Adrenal gland (tissue), 12 donors: ENCODE results near the gene MAEA. TPM values are rescaled to one million over a fixed set of nuclear protein-coding genes. Genes with fewer than 3 reads are reported as not detected.

ENCODE experiments used
- DNase-seq, 7 donors: peaks; one replicate each; pipeline ENCODE4 v3.0.0-alpha.2; 2019 to 2020
- H3K27ac ChIP-seq, 5 donors: fragments of 200-600 bp; sonication (generic) in 4 of 5; 1 replicate in 3 of 5; 2 replicates in 2 of 5; pipeline versions ENCODE4 v1.5.1 to v1.8.0; 2016 to 2020; ENCODE audit warnings: mild to moderate bottlenecking in 1 of 5
- H3K27me3 ChIP-seq: fragments of 200-600 bp; 2 replicates; pipeline ENCODE4 v1.8.0; 2021
- H3K36me3 ChIP-seq, 2 donors: fragments of 200-600 bp; replicated peaks in 1 of 2; 1 replicate in 1 of 2; 2 replicates in 1 of 2; pipeline versions ENCODE4 v1.5.1 to v1.8.0; 2018 to 2022
- H3K4me1 ChIP-seq, 2 donors: fragments of 200-600 bp; replicated peaks in 1 of 2; 1 replicate in 1 of 2; 2 replicates in 1 of 2; pipeline versions ENCODE4 v1.5.1 to v1.8.0; 2018 to 2021
- H3K4me3 ChIP-seq, 4 donors: fragments of 200-600 bp; sonication (generic) in 3 of 4; one replicate each; pipeline ENCODE4 v1.5.1; 2016 to 2018
- H3K9me3 ChIP-seq, 3 donors: fragments of 200-600 bp; sonication (generic) in 1 of 3; replicated peaks in 1 of 3; 1 replicate in 2 of 3; 2 replicates in 1 of 3; pipeline versions ENCODE4 v1.5.1 to v1.8.0; 2016 to 2021
- CTCF ChIP-seq, 6 experiments: fragments of 450-650 bp in 4 of 6; fragments of 200-600 bp in 2 of 6; sonication (generic) in 1 of 6; IDR thresholded peaks; 1 replicate in 5 of 6; 2 replicates in 1 of 6; pipeline versions ENCODE4 v1.5.1 to v1.8.0; 2016 to 2021; ENCODE audit warnings: antibody characterized with exemption in 6 of 6, mild to moderate bottlenecking in 2 of 6, moderate library complexity in 1 of 6
- POLR2A ChIP-seq, 2 donors: fragments of 450-650 bp; IDR thresholded peaks; one replicate each; pipeline ENCODE4 v1.6.1; 2017; ENCODE audit warnings: antibody characterized with exemption in 2 of 2, mild to moderate bottlenecking in 2 of 2, moderate library complexity in 1 of 2
- WGBS, 4 donors: extraction: QIAGEN DNeasy Blood & Tissue Kit in 2 of 4; methylation state at CpG; one replicate each; pipeline versions ENCODE4 v1.1.5 to v1.1.7; 2013 to 2017; 5-methylcytosine and 5-hydroxymethylcytosine counted together
- intact Hi-C, 2 donors: fragments of 100-400 bp; cut with DNase I; formaldehyde crosslinking; loops; one replicate each; pipeline versions ENCODE4 v1.14.1 to v1.15.0; 2022 to 2023
- polyA plus RNA-seq, 3 donors: library from polyadenylated mRNA; stranded (reverse); fragments of 200-250 nt in 2 of 3; fragments of 350-450 nt in 1 of 3; fragmentation: Illumina TruSeq in 1 of 3; extraction: RNeasy Lipid Tissue Mini Kit (QIAGEN cat#74804) in 1 of 3; gene quantifications; one replicate each; pipeline ENCODE4 v1.2.3, GENCODE V29; 2013 to 2014
- total RNA-seq, 9 donors: library from RNA; depleted of rRNA in 4 of 9; stranded (reverse); fragments of >200 nt in 4 of 9; fragments of 120-200 nt in 1 of 9; fragmentation: NEBNext Ultra II Directional in 1 of 9; extraction: Animal tissue kit (Norgen Biotek cat#: 25700) in 1 of 9; gene quantifications; one replicate each; pipeline versions ENCODE4 v1.1.0 to v1.2.4, GENCODE V29; 2013 to 2023
- donor health status: healthy with polysubstance abuse.
- donor health status: Bipolar disorder and iron deficiency.
- donor health status: DM: yes; HTN: yes; CAD: no.
- donor health status: DM: no; HTN: no; CAD: no.
- donor health status: DM: no; HTN: no; CAD: no.
- donor health status: DM: yes; HTN: yes; CAD: no.

The MAEA gene
- total and polyA plus RNA-seq, 12 donors = 35.6 to 103 (median 75.1) TPM

GRCh38 chr4:1367230-1367935 lies 77.7 kb downstream of the MAEA start:
- 91 to 96% (median 95%) methylated on average over 4 to 17 of the region's 17 CpGs for WGBS, 4 donors
- no peaks in the 10 kb centered on the region for H3K9me3 ChIP-seq
- H3K36me3 ChIP-seq = peaks cover 0 to 5% of the 10 kb centered on the region in 2 donors
- TF ChIP-seq CTCF (IDR thresholded peaks at IDR 0.05) (no peak), POLR2A (IDR thresholded peaks at IDR 0.05) (no peak)
- peak in 3 of 7 donors; percentile 3 to 10 (median 5) for DNase-seq
- intact Hi-C loops = loop anchor here in 1 of 2 donors (5.0 kb wide), 1 partner anchor 150 kb away; no protein-coding TSS in a partner anchor
- no peak overlapping the region for H3K4me3 ChIP-seq
- H3K4me1 ChIP-seq = no peaks in the 10 kb centered on the region
- no peak overlapping the region for H3K27ac ChIP-seq
- H3K27me3 ChIP-seq = no peaks in the 10 kb centered on the region

DNA sequence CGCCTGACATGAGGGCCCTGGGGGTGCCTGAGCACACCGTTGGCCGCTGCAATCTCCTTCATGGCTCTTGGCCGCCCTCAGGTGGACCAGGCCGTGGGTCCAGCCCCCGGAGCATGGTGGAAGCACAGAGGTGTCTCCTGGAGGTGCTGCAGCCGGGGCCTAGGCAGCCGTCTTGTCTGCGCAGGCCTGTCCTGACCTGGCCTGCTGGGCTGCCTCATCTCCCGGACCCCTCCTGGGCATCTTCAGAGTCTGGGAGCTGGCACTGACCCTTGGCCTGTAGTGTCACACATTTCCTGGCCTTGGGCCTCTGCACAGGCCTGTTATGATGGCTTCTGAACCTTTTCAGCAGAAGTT lies 78.2 kb downstream of the MAEA start:
- Histone ChIP-seq H3K36me3 (peaks cover 0 to 5% of the 10 kb centered on the region in 2 donors), H3K9me3 (no peaks in the 10 kb centered on the region), H3K4me3 (no peak overlapping the region), H3K27me3 (no peaks in the 10 kb centered on the region), H3K4me1 (no peaks in the 10 kb centered on the region), H3K27ac (no peak overlapping the region)
- intact Hi-C loops = loop anchor here in 1 of 2 donors (5.0 kb wide), 1 partner anchor 149 kb away; no protein-coding TSS in a partner anchor
- TF ChIP-seq CTCF (IDR thresholded peaks at IDR 0.05) = no peak
- no peak for TF ChIP-seq POLR2A (IDR thresholded peaks at IDR 0.05)
- DNase-seq = peak in 1 of 7 donors; percentile 1
- WGBS, 4 donors = 93 to 100% (median 98%) methylated on average over 1 to 10 of the region's 10 CpGs

GRCh38 chr4:1368421-1369090 lies 78.9 kb downstream of the MAEA start:
- Histone ChIP-seq H3K27ac (no peak overlapping the region), H3K4me1 (no peaks in the 10 kb centered on the region), H3K27me3 (no peaks in the 10 kb centered on the region), H3K4me3 (no peak overlapping the region), H3K9me3 (no peaks in the 10 kb centered on the region), H3K36me3 (peaks cover 0 to 5% of the 10 kb centered on the region in 2 donors)
- intact Hi-C loops = loop anchor here in 1 of 2 donors (5.0 kb wide), 1 partner anchor 149 kb away; no protein-coding TSS in a partner anchor
- TF ChIP-seq POLR2A (IDR thresholded peaks at IDR 0.05) = no peak
- no peak for TF ChIP-seq CTCF (IDR thresholded peaks at IDR 0.05)
- peak in 3 of 7 donors; percentile 5 to 12 (median 9) for DNase-seq
- WGBS, 4 donors = 92 to 96% (median 94%) methylated on average over 13 to 24 of the region's 24 CpGs

- no peak for TF ChIP-seq CTCF (IDR thresholded peaks at IDR 0.05)
- peak in 3 of 7 donors; percentile 3 to 10 (median 8) for DNase-seq
- WGBS, 4 donors = 88 to 92% (median 90%) methylated on average over 12 to 18 of the region's 18 CpGs
- H3K9me3 ChIP-seq = no peaks in the 10 kb centered on the region
- no peak overlapping the region for H3K4me3 ChIP-seq
- intact Hi-C loops = loop anchor here in 1 of 2 donors (5.0 kb wide), 1 partner anchor 148 kb away; no protein-coding TSS in a partner anchor
- H3K27me3 ChIP-seq = no peaks in the 10 kb centered on the region
- H3K36me3 ChIP-seq = peaks cover 0 to 5% of the 10 kb centered on the region in 2 donors
- H3K27ac ChIP-seq = no peak overlapping the region
- no peaks in the 10 kb centered on the region for H3K4me1 ChIP-seq
Measured at GRCh38 chr4:1369091-1369450, 79.4 kb downstream of the MAEA start.
